Prostate gland (tissue), 2 donors: ENCODE measurements around the gene TDRD5. TPM values are rescaled to one million over a fixed set of nuclear protein-coding genes. Genes with fewer than 3 reads are reported as not detected.

Source experiments
- DNase-seq: peaks from one replicate; pipeline ENCODE4 v3.0.0-alpha.2; 2019; ENCODE audit warnings: low spot score
- H3K27ac ChIP-seq, 2 donors: fragments of 200-600 bp; sonication (generic); 2 replicates each; pipeline ENCODE4 v1.5.1; 2017 to 2019
- H3K27me3 ChIP-seq: fragments of 200-600 bp; sonication (generic); replicated peaks from 2 replicates; pipeline ENCODE4 v1.5.1; 2019; ENCODE audit not compliant: insufficient read depth
- H3K36me3 ChIP-seq, 2 donors: fragments of 200-600 bp; sonication (generic); 1 replicate in 1 of 2; 2 replicates in 1 of 2; pipeline versions ENCODE4 v1.5.1 to v1.8.1; 2017 to 2019
- H3K4me1 ChIP-seq: fragments of 200-600 bp; sonication (generic); replicated peaks from 2 replicates; pipeline ENCODE4 v1.5.1; 2019
- H3K4me3 ChIP-seq, 2 donors: fragments of 200-600 bp; sonication (generic); 2 replicates each; pipeline ENCODE4 v1.5.1; 2017 to 2019
- H3K9me3 ChIP-seq: fragments of 200-600 bp; sonication (generic); 2 replicates; pipeline ENCODE4 v1.5.1; 2017
- POLR2A ChIP-seq: fragments of 450-650 bp; IDR thresholded peaks from one replicate; pipeline ENCODE4 v1.6.1; 2016; ENCODE audit warnings: antibody characterized with exemption, mild to moderate bottlenecking
- POLR2AphosphoS5 ChIP-seq: sonication (generic); formaldehyde crosslinking; IDR thresholded peaks from one replicate; pipeline ENCODE4 v1.6.1; 2017; ENCODE audit warnings: antibody characterized with exemption
- WGBS: methylation state at CpG from one replicate; pipeline ENCODE4 v1.1.5; 2018; 5-methylcytosine and 5-hydroxymethylcytosine counted together
- intact Hi-C: fragments of 100-400 bp; cut with DNase I; formaldehyde crosslinking; loops from one replicate; pipeline ENCODE4 v1.14.2; 2022
- total RNA-seq, 2 donors: library from RNA; depleted of rRNA; stranded (reverse); fragments of >200 nt; gene quantifications; one replicate each; pipeline ENCODE4 v1.1.0, GENCODE V29; 2016
- TF ChIP-seq, protein P1 (sequence below), 4 experiments: fragments of 200-600 bp in 2 of 4; fragments of 450-650 bp in 2 of 4; sonication (generic) in 2 of 4; IDR thresholded peaks; 1 replicate in 3 of 4; 2 replicates in 1 of 4; pipeline ENCODE4 v1.5.1; 2016 to 2019; ENCODE audit warnings: antibody characterized with exemption in 4 of 4, mild to moderate bottlenecking in 2 of 4, moderate library complexity in 2 of 4

The TDRD5 gene
- total RNA-seq, 2 donors from 2014 or later: 3.8 to 7.6 TPM

GRCh38 chr1:179549368-179549700 is 42.3 kb upstream of the TDRD5 start:
- 36% methylated on average over 2 of the region's 2 CpGs for WGBS
- no peak for DNase-seq
- intact Hi-C loops: no loop called here
- no peaks in the 10 kb centered on the region for H3K9me3 ChIP-seq
- no peaks in the 10 kb centered on the region for H3K27me3 ChIP-seq
- no peak overlapping the region for H3K27ac ChIP-seq
- H3K4me3 ChIP-seq: no peak overlapping the region
- no peaks in the 10 kb centered on the region for H3K36me3 ChIP-seq
- TF ChIP-seq, protein P1, sequence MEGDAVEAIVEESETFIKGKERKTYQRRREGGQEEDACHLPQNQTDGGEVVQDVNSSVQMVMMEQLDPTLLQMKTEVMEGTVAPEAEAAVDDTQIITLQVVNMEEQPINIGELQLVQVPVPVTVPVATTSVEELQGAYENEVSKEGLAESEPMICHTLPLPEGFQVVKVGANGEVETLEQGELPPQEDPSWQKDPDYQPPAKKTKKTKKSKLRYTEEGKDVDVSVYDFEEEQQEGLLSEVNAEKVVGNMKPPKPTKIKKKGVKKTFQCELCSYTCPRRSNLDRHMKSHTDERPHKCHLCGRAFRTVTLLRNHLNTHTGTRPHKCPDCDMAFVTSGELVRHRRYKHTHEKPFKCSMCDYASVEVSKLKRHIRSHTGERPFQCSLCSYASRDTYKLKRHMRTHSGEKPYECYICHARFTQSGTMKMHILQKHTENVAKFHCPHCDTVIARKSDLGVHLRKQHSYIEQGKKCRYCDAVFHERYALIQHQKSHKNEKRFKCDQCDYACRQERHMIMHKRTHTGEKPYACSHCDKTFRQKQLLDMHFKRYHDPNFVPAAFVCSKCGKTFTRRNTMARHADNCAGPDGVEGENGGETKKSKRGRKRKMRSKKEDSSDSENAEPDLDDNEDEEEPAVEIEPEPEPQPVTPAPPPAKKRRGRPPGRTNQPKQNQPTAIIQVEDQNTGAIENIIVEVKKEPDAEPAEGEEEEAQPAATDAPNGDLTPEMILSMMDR (IDR thresholded peaks at IDR 0.05): no peak
- no peak for TF ChIP-seq POLR2A
- TF ChIP-seq POLR2AphosphoS5: no peak
- H3K4me1 ChIP-seq: no peaks in the 10 kb centered on the region

- Histone ChIP-seq H3K27me3 (no peaks in the 10 kb centered on the region), H3K27ac (no peak overlapping the region), H3K9me3 (no peaks in the 10 kb centered on the region), H3K36me3 (no peaks in the 10 kb centered on the region), H3K4me1 (no peaks in the 10 kb centered on the region), H3K4me3 (no peak overlapping the region)
- DNase-seq: no peak
- no peak for TF ChIP-seq POLR2A
- TF ChIP-seq POLR2AphosphoS5: no peak
- TF ChIP-seq, protein P1 (IDR thresholded peaks at IDR 0.05): no peak
- WGBS: 69% methylated on average over 9 of the region's 9 CpGs
- intact Hi-C loops: no loop called here
These were observed 40.6 kb upstream of the TDRD5 start for GRCh38 chr1:179550746-179551682.

DNA sequence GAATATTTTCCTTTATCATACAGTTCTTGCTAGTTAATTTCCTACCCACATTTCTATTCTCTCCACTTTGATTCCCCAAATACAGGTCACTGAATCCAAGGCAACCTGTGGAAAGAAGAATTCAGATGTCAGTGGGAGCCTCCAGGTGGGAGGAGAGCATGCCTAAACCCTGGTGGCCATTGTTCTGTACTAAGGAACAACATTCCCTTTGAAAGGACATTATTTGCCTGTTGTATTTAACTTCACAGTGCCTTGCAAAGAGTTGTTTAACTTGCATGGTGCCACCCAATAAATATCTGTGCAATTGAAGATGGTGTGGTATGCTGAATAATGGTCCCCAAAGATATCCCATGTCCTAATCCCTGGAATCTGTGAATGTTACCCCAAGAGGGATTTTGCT is 37.2 kb upstream of the TDRD5 start:
- TF ChIP-seq, protein P1 (IDR thresholded peaks at IDR 0.05): no peak
- TF ChIP-seq POLR2AphosphoS5: no peak
- TF ChIP-seq POLR2A: no peak
- intact Hi-C loops: no loop called here
- H3K36me3 ChIP-seq: no peaks in the 10 kb centered on the region
- no peaks in the 10 kb centered on the region for H3K9me3 ChIP-seq
- no peak overlapping the region for H3K4me3 ChIP-seq
- H3K4me1 ChIP-seq: no peaks in the 10 kb centered on the region
- H3K27ac ChIP-seq: no peak overlapping the region
- H3K27me3 ChIP-seq: no peaks in the 10 kb centered on the region
- DNase-seq: no peak

DNA sequence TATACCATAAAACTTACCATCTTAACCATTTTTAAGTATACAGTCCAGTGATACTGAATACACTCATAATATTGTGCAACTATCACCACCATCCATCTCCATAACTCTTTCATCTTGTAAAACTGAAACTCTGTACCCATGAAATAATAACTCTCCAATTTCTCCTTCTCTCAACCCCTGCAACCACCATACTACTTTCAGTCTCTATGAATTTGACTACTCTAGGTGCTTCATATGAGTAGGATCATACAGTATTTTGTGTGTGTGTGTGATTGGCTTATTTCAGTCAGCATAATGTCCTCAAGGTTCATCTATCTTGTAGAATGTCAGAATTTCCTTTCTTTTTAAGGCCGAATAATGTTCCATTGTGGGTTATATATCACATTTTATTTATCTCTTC is 33.6 kb upstream of the TDRD5 start:
- Histone ChIP-seq H3K4me1 (no peaks in the 10 kb centered on the region), H3K27ac (no peak overlapping the region), H3K27me3 (no peaks in the 10 kb centered on the region), H3K9me3 (no peaks in the 10 kb centered on the region), H3K4me3 (no peak overlapping the region), H3K36me3 (no peaks in the 10 kb centered on the region)
- WGBS: 98% methylated on average over 1 of the region's 1 CpG
- intact Hi-C loops: no loop called here
- no peak for DNase-seq
- TF ChIP-seq POLR2AphosphoS5: no peak
- TF ChIP-seq POLR2A: no peak
- TF ChIP-seq, protein P1 (IDR thresholded peaks at IDR 0.05): no peak
